IPS-18a (cell line): ENCODE results near the gene KLHDC4.

Source experiments
- H3K27ac ChIP-seq: one replicate; pipeline ENCODE4 v1.5.1; 2013; ENCODE audit warnings: low read length
- H3K27me3 ChIP-seq: one replicate; pipeline ENCODE4 v1.6.1; 2013; ENCODE audit warnings: mild to moderate bottlenecking, low read length; ENCODE audit not compliant: control insufficient read depth, insufficient read depth
- H3K36me3 ChIP-seq: one replicate; pipeline ENCODE4 v1.6.1; 2013; ENCODE audit warnings: low read depth, low read length; ENCODE audit not compliant: control insufficient read depth
- H3K4me1 ChIP-seq: one replicate; pipeline ENCODE4 v1.6.1; 2013; ENCODE audit warnings: low read depth, low read length; ENCODE audit not compliant: control insufficient read depth
- H3K4me3 ChIP-seq: one replicate; pipeline ENCODE4 v1.5.1; 2013; ENCODE audit warnings: low read length
- H3K9ac ChIP-seq: one replicate; pipeline ENCODE4 v1.6.1; 2013; ENCODE audit warnings: mild to moderate bottlenecking, low read length, moderate library complexity
- H3K9me3 ChIP-seq: one replicate; pipeline ENCODE4 v1.6.1; 2013; ENCODE audit warnings: low read depth, low read length; ENCODE audit not compliant: control insufficient read depth

KLHDC4 gene

GRCh38 chr16:87702325-87702811 lies 63.4 kb downstream of the KLHDC4 start:
- Histone ChIP-seq H3K27ac (no peak overlapping the region), H3K4me3 (no peak overlapping the region), H3K27me3 (no peaks in the 10 kb centered on the region), H3K9me3 (no peaks in the 10 kb centered on the region), H3K9ac (no peak overlapping the region), H3K4me1 (peaks cover 7% of the 10 kb centered on the region), H3K36me3 (peaks cover 29% of the 10 kb centered on the region)

- Histone ChIP-seq H3K4me1 (peaks cover 2% of the 10 kb centered on the region), H3K27ac (no peak overlapping the region), H3K27me3 (no peaks in the 10 kb centered on the region), H3K9me3 (no peaks in the 10 kb centered on the region), H3K9ac (no peak overlapping the region), H3K36me3 (peaks cover 26% of the 10 kb centered on the region), H3K4me3 (no peak overlapping the region)
Observed at GRCh38 chr16:87701505-87701921, 64.3 kb downstream of the KLHDC4 start.

GRCh38 chr16:87701078-87701460 lies 64.7 kb downstream of the KLHDC4 start:
- no peaks in the 10 kb centered on the region for H3K4me1 ChIP-seq
- no peaks in the 10 kb centered on the region for H3K9me3 ChIP-seq
- H3K27me3 ChIP-seq, result no peaks in the 10 kb centered on the region
- H3K9ac ChIP-seq, result no peak overlapping the region
- H3K27ac ChIP-seq, result no peak overlapping the region
- no peak overlapping the region for H3K4me3 ChIP-seq
- peaks cover 30% of the 10 kb centered on the region for H3K36me3 ChIP-seq

GRCh38 chr16:87700406-87701077 lies 65.2 kb downstream of the KLHDC4 start:
- Histone ChIP-seq H3K36me3 (peaks cover 35% of the 10 kb centered on the region), H3K9me3 (no peaks in the 10 kb centered on the region), H3K4me1 (no peaks in the 10 kb centered on the region), H3K4me3 (no peak overlapping the region), H3K9ac (no peak overlapping the region), H3K27ac (no peak overlapping the region), H3K27me3 (no peaks in the 10 kb centered on the region)

- Histone ChIP-seq H3K27me3 (no peaks in the 10 kb centered on the region), H3K9me3 (no peaks in the 10 kb centered on the region), H3K9ac (no peak overlapping the region), H3K27ac (no peak overlapping the region), H3K36me3 (peaks cover 49% of the 10 kb centered on the region), H3K4me3 (no peak overlapping the region), H3K4me1 (no peaks in the 10 kb centered on the region)
Observed at GRCh38 chr16:87698676-87699199, 67.0 kb downstream of the KLHDC4 start.

- Histone ChIP-seq H3K36me3 (peaks cover 49% of the 10 kb centered on the region), H3K27me3 (no peaks in the 10 kb centered on the region), H3K27ac (no peak overlapping the region), H3K4me3 (no peak overlapping the region), H3K9ac (no peak overlapping the region), H3K4me1 (no peaks in the 10 kb centered on the region), H3K9me3 (no peaks in the 10 kb centered on the region)
Observed at GRCh38 chr16:87698241-87698640, 67.5 kb downstream of the KLHDC4 start.

GRCh38 chr16:87697792-87698191 lies 68.0 kb downstream of the KLHDC4 start:
- Histone ChIP-seq H3K36me3 (peaks cover 46% of the 10 kb centered on the region), H3K27ac (no peak overlapping the region), H3K9me3 (no peaks in the 10 kb centered on the region), H3K27me3 (no peaks in the 10 kb centered on the region), H3K9ac (no peak overlapping the region), H3K4me1 (no peaks in the 10 kb centered on the region), H3K4me3 (no peak overlapping the region)

- Histone ChIP-seq H3K27ac (no peak overlapping the region), H3K9me3 (no peaks in the 10 kb centered on the region), H3K9ac (no peak overlapping the region), H3K4me3 (no peak overlapping the region), H3K4me1 (no peaks in the 10 kb centered on the region), H3K27me3 (no peaks in the 10 kb centered on the region), H3K36me3 (peaks cover 44% of the 10 kb centered on the region)
Observed at GRCh38 chr16:87697256-87697655, 68.5 kb downstream of the KLHDC4 start.

- H3K9me3 ChIP-seq, result no peaks in the 10 kb centered on the region
- no peak overlapping the region for H3K9ac ChIP-seq
- H3K36me3 ChIP-seq, result peaks cover 44% of the 10 kb centered on the region
- no peak overlapping the region for H3K27ac ChIP-seq
- H3K4me1 ChIP-seq, result no peaks in the 10 kb centered on the region
- H3K27me3 ChIP-seq, result no peaks in the 10 kb centered on the region
- no peak overlapping the region for H3K4me3 ChIP-seq
Observed at GRCh38 chr16:87696726-87697125, 69.1 kb downstream of the KLHDC4 start.

- no peak overlapping the region for H3K27ac ChIP-seq
- no peaks in the 10 kb centered on the region for H3K27me3 ChIP-seq
- H3K4me3 ChIP-seq, result no peak overlapping the region
- H3K36me3 ChIP-seq, result peaks cover 39% of the 10 kb centered on the region
- no peak overlapping the region for H3K9ac ChIP-seq
- H3K4me1 ChIP-seq, result no peaks in the 10 kb centered on the region
- no peaks in the 10 kb centered on the region for H3K9me3 ChIP-seq
Observed at GRCh38 chr16:87695534-87695933, 70.3 kb downstream of the KLHDC4 start.

GRCh38 chr16:87694441-87695125 lies 71.2 kb downstream of the KLHDC4 start:
- Histone ChIP-seq H3K9me3 (no peaks in the 10 kb centered on the region), H3K9ac (no peak overlapping the region), H3K36me3 (peaks cover 32% of the 10 kb centered on the region), H3K4me1 (no peaks in the 10 kb centered on the region), H3K27ac (no peak overlapping the region), H3K27me3 (no peaks in the 10 kb centered on the region), H3K4me3 (no peak overlapping the region)

GRCh38 chr16:87693827-87694226 lies 72.0 kb downstream of the KLHDC4 start:
- Histone ChIP-seq H3K27me3 (no peaks in the 10 kb centered on the region), H3K36me3 (peaks cover 27% of the 10 kb centered on the region), H3K9ac (no peak overlapping the region), H3K9me3 (no peaks in the 10 kb centered on the region), H3K4me1 (no peaks in the 10 kb centered on the region), H3K4me3 (no peak overlapping the region), H3K27ac (no peak overlapping the region)
